Measurements from ENCODE around the gene HS6ST3. TPM values are rescaled to one million over a fixed set of nuclear protein-coding genes. Genes with fewer than 3 reads are reported as not detected.

HS6ST3 gene
- total RNA-seq, 4 donors from 2014 or later: 0.97 to 2.2 (median 2.0) TPM

DNA sequence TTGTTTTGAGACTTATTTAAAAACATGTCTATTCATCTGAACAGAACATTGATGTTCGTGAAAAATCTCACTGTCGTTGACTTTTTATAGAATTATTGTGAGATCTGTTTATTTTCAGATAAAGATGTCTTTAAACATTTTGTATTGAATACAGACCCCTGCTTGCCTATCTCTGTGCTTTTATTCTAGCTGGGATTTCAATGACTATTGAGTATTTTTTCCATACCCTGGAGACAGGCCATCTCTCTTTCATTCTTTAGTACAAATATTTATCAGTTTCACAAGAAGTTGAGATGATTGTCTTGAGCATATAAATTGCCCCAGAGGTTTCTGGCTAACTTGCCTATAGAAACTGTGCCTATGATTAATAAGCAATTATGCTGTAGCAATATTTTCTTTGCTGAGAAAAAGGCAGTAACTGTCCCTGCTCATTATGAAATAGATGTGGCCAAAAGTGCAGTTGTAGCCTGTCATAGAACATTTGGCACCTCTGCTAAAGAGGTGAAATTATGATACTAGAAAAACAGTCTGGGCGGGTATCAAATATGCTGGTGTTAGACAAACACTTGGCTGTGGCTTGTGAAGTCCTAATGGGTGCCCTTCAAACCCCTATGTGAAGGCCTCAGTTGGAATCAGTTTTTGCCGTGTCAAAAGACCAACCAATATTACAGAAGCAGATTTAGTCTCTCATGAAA lies 360.6 kb downstream of the HS6ST3 start:
- no peak for ATAC-seq
- Histone ChIP-seq H3K4me3 (no peak overlapping the region), H3K27me3 (no peaks in the 10 kb centered on the region), H3K9me3 (no peaks in the 10 kb centered on the region), H3K27ac (no peak overlapping the region), H3K4me1 (no peaks in the 10 kb centered on the region), H3K36me3 (no peaks in the 10 kb centered on the region)
- intact Hi-C loops (cut with DNase I; ENCODE audit: low total_unique reads) (no loop called here), in situ Hi-C loops (cut with MboI; ENCODE audit: low sequenced_read_pairs in 4 of 4) (no loop called here)
- no peak for TF ChIP-seq POLR2A (IDR thresholded peaks at IDR 0.05)
- TF ChIP-seq, protein P1, sequence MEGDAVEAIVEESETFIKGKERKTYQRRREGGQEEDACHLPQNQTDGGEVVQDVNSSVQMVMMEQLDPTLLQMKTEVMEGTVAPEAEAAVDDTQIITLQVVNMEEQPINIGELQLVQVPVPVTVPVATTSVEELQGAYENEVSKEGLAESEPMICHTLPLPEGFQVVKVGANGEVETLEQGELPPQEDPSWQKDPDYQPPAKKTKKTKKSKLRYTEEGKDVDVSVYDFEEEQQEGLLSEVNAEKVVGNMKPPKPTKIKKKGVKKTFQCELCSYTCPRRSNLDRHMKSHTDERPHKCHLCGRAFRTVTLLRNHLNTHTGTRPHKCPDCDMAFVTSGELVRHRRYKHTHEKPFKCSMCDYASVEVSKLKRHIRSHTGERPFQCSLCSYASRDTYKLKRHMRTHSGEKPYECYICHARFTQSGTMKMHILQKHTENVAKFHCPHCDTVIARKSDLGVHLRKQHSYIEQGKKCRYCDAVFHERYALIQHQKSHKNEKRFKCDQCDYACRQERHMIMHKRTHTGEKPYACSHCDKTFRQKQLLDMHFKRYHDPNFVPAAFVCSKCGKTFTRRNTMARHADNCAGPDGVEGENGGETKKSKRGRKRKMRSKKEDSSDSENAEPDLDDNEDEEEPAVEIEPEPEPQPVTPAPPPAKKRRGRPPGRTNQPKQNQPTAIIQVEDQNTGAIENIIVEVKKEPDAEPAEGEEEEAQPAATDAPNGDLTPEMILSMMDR (IDR thresholded peaks at IDR 0.05 in 4 of 5, conservative IDR thresholded peaks at IDR 0.05 in 1 of 5): no peak
- no peak for DNase-seq

- in situ Hi-C loops (cut with MboI; ENCODE audit: low sequenced_read_pairs in 4 of 4): no loop called here
- H3K4me1 ChIP-seq: no peaks in the 10 kb centered on the region
- no peaks in the 10 kb centered on the region for H3K9me3 ChIP-seq
- H3K4me3 ChIP-seq: no peak overlapping the region
- H3K27ac ChIP-seq: no peak overlapping the region
- DNase-seq: no peak
- ATAC-seq: no peak
- intact Hi-C loops (cut with DNase I; ENCODE audit: low total_unique reads): no loop called here
- no peaks in the 10 kb centered on the region for H3K27me3 ChIP-seq
- no peaks in the 10 kb centered on the region for H3K36me3 ChIP-seq
- TF ChIP-seq, protein P1 (IDR thresholded peaks at IDR 0.05 in 4 of 5, conservative IDR thresholded peaks at IDR 0.05 in 1 of 5): no peak
- TF ChIP-seq POLR2A (IDR thresholded peaks at IDR 0.05): no peak
Observed at GRCh38 chr13:96454466-96454865, 364.6 kb downstream of the HS6ST3 start.

DNA sequence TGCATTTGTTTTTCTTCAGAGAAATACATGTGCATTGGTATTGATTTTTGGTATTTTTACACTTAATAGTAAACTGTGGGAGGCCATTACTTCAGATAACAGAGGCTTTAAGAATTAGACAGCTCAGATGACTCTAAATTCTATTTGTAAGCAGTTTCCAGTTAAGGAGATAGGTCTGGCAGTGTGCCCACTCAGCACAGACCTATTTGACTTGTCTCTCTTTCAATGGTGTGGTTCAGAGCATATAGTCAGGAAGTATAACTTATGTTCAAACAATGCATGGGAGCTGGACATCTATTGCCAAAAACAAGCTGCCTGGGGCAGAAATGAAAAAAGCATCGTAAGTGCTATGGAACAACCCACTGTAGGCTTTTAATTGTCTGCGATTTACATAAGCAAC lies 370.7 kb downstream of the HS6ST3 start:
- in situ Hi-C loops (cut with MboI; ENCODE audit: low sequenced_read_pairs in 4 of 4): no loop called here
- ATAC-seq (no peak), DNase-seq (no peak)

GRCh38 chr13:96473526-96474180 lies 383.7 kb downstream of the HS6ST3 start:
- no peak for TF ChIP-seq POLR2A (IDR thresholded peaks at IDR 0.05)
- TF ChIP-seq, protein P1 (IDR thresholded peaks at IDR 0.05 in 4 of 5, conservative IDR thresholded peaks at IDR 0.05 in 1 of 5): no peak
- Histone ChIP-seq H3K9me3 (no peaks in the 10 kb centered on the region), H3K4me3 (no peak overlapping the region), H3K36me3 (no peaks in the 10 kb centered on the region), H3K4me1 (no peaks in the 10 kb centered on the region), H3K27ac (no peak overlapping the region), H3K27me3 (no peaks in the 10 kb centered on the region)
- ATAC-seq: no peak
- DNase-seq: no peak
- in situ Hi-C loops (cut with MboI; ENCODE audit: low sequenced_read_pairs in 4 of 4): no loop called here
- intact Hi-C loops (cut with DNase I; ENCODE audit: low total_unique reads): no loop called here

More for the DNA sequence above, 370.7 kb downstream of the HS6ST3 start:
- intact Hi-C loops (cut with DNase I; ENCODE audit: low total_unique reads): no loop called here
- H3K27me3 ChIP-seq: no peaks in the 10 kb centered on the region
- H3K4me1 ChIP-seq: no peaks in the 10 kb centered on the region
- H3K9me3 ChIP-seq: no peaks in the 10 kb centered on the region
- TF ChIP-seq, protein P1 (IDR thresholded peaks at IDR 0.05 in 4 of 5, conservative IDR thresholded peaks at IDR 0.05 in 1 of 5): no peak
- no peak for TF ChIP-seq POLR2A (IDR thresholded peaks at IDR 0.05)
- no peak overlapping the region for H3K27ac ChIP-seq
- H3K4me3 ChIP-seq: no peak overlapping the region
- no peaks in the 10 kb centered on the region for H3K36me3 ChIP-seq
